Activated T-cell treated with anti-CD3 and anti-CD28 coated beads, Interleukin-2, amount 50 U/mL, for 48 hours (primary cell): ENCODE results near the gene CFAP73.
"Not testable (repeated sequence)": the region's sequence is repeated elsewhere in the genome, so short reads cannot be mapped to it uniquely, and the experiment has no call there.

ENCODE experiments used
- DNase-seq, 2 experiments: peaks; one replicate each; pipeline ENCODE4 v3.0.0-alpha.2; 2020

Gene CFAP73

GRCh38 chr12:113149361-113150150 is at the start of gene CFAP73:
TSS of gene CFAP73 (plus strand) at chr12:113149724. CDS start at chr12:113149858, 134 bp downstream.
- peak in 1 of 2 experiments; percentile 37 for DNase-seq

DNA sequence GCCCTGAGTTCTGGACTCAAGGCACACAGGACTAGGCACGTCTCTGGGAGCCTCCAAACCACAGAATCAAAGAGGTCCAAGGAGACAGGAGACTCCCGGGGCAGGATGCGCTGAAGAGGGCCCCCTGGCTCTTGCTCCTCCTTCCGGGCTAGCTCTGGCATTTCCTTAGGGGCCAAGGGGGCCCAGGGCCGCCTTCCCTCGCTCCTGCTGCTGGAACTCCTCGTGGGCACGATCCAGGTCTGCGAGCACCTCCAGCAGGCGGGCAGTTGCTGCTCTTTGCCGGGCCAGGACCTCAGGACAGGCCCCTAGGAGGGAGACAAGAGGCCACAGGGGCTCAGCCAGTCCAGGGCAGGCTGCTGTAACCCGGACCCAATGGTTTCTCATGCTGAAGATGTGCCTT is 49.8 kb upstream of the CFAP73 start:
- no peak for DNase-seq

- no peak for DNase-seq
These were observed 47.8 kb upstream of the CFAP73 start for GRCh38 chr12:113101751-113102150.

GRCh38 chr12:113102811-113103210 is 46.7 kb upstream of the CFAP73 start:
- no peak for DNase-seq

DNA sequence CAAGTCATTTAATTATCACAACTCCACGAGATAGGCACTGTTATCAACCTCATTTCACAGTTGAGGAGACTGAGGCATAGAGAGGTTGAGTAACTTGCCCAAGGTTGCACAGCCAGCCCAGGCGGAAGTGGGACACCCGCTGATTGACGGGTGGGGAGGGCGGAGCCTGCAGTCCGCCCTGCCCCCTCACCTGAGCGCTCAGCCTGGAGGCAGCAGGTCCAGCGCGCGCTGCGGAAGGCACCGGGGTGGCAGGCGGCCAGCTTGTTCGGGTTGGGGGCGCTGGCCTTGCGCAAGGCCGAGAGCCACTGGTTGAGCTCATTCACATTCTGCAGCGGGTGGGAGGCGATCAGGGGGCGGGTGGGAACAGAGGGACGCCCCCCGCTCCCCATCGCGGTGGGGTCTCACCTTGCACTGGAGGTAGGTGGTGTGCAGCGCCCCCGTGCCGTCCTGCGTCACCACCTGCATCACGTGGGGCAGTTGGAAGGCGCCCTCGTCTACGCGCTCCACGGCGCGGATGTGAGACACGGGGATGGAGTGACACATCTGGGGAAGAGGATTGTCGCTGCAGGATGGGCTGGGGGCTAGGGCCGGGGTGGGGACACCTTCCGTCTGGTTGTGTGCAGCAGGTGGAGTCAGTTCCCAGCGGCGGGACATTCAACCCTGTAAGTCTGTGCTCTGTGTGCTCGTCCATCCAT is 45.6 kb upstream of the CFAP73 start:
- peak; percentile 70 to 80 for DNase-seq

DNA sequence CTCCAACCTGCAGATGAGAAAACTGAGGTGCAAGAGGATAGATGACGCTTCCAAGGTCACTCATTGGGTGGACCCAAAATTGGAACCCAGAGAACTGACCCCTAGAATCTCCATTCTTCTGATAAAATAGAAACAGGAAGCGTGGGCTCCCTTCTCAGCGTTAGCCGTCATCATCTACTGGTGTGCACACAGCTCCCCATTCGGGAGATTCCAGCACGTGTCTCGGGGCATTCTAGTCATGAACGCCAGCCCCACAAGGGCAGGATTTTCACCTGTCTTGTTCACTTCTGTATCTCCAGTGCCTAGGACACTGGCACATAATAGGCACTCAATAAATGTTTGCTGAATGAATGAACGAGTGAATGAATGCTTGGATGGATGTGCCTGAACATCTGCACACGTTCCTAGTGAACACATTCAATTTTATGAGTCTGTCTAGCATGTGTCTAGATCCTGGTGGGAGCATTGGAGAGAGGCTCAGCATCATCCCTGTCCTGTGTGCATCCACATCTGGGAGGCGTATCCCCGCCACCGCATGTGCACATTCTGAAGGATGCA is 44.5 kb upstream of the CFAP73 start:
- DNase-seq = no peak

- no peak for DNase-seq
These were observed 43.8 kb upstream of the CFAP73 start for GRCh38 chr12:113105606-113106271.

- no peak for DNase-seq
These were observed 43.2 kb upstream of the CFAP73 start for GRCh38 chr12:113106361-113106760.

- DNase-seq = no peak
These were observed 41.2 kb upstream of the CFAP73 start for GRCh38 chr12:113108308-113108707.

DNA sequence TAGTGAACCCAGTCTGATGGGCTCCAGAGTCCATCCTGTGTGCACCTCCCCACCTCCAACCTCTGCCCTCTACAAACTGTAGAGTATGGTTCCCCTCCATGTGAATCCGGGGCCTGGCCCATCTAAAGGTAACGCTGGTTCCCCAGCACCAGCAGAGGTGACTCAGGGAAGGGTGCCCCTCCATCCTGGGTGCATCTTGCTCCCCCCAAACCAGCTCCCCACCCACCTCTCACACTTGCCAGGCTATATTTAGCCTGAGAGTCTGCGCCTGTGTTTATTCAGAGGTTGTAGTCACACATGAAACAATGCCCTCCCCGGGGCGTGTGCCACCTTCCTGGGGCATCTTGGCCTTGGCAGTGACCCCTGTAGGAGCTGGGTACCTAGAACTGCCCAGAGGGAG is 40.2 kb upstream of the CFAP73 start:
- no peak for DNase-seq

GRCh38 chr12:113109872-113110599 is 39.5 kb upstream of the CFAP73 start:
- DNase-seq = no peak

DNA sequence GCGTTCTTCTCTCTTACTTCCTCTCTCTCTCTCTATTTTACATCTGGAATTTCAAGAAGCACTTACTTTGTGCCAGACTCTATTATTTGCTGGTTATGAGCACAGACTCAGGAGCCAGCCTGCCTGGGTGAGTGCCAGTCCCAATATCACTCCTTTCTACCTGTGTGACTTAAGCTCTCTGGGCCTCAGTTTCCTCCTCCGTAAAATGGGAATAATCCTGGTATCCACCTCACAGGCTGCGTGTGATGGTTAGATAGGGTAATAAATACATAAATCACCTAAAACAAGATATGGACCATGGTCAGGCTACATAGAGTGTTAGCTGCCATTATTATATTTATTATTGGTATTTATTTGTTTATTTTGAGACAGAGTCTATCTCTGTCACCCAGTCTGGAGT is 38.3 kb upstream of the CFAP73 start:
- no peak for DNase-seq

DNA sequence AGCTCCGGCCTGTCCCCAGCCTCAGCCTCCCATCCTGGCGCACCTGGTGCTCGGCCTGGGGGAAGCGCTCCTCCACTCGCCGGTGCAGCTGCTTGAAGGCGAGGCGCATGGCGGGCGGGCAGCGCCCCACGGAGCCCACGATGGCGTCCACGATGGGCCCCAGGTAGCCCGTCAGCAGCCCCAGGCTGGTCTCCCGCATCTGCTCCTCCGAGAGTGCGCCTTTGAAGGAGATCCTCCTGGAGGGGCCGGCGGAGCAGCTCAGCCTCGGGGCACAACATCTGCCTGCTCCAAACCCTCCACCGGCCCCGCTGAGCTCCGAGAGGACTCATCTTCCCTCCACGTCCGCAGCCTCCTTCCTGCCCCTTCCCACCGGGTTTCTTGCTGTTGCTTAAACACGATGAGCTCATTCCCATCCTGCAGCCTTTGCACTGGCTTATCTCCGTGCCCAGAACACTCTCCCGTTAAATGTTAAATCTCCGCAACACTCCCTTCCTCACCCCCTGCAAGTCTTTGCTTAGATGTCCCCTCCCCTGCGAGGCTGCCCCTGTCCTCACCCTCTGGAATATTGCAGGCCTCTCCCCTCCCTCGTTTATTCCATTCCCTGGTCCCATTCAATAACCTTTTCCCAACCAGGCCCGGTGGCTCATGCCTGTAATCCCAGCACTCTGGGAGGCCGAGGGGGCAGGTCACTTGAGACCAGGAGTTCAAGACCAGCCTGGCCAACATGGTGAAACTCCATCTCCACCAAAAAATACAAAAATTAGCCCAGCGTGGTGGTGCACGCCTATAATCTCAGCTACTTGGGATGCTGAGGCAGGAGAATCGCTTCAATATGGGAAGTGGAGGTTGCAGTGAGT is 37.3 kb upstream of the CFAP73 start:
- DNase-seq = no peak

GRCh38 chr12:113113397-113113796 is 36.1 kb upstream of the CFAP73 start:
- no peak for DNase-seq

DNA sequence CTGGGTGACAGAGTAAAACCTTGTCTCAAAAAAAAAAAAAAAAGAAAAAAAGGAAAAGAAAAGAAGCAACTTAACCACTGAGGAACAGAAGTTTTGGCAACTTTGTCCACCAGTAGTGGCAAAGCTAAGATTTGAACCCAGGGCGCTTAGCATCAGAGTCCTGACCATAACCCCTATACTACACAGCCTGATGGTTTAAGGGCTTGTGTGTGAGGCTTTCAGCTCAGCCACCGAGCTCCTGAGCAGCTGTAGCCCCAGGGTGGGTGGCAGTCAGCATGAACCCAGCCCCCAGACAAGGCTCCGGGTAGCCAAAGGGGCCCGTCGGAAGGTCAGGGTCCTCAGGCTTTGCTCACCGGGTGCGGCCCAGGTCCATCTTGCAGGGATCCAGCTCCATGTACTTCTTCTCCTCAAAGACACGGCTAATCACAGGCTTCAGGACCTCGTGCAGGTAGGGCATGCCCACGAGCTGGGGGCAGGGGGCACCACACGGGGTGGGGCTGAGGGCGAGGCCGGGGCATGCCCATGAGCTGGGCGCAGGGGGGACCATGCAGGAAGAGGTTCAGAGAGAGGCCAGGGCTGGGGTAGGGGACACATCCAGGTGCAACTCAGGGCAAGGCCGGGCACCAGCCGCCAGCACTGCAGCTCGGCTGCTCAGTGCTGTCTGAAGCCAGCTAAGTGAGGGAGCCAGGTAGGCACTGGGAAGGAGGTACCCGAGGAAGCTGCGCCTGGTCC is 34.9 kb upstream of the CFAP73 start:
- no peak for DNase-seq

GRCh38 chr12:113115455-113116126 is 33.9 kb upstream of the CFAP73 start:
- DNase-seq = no peak

DNA sequence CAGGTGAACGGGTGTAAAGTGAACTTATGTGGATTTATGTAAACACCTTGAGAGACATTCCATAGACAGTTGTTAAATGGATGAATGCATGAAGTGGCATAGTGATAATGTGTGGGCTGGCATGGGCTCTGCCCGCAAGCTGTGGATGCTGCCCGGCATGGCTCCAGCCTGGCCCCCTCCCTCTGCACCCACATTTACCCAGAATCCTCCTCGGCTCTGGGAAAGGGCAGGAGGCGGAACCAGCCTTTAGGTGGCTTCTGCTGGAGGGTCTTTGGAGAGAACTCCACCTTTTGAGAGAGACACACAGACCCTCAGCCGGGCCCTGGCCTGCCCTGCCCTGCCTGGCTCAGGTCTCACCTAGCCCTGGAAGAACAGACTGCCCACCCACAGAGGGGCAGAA is 32.6 kb upstream of the CFAP73 start:
- DNase-seq = no peak

- DNase-seq = not testable (repeated sequence)
These were observed 31.8 kb upstream of the CFAP73 start for GRCh38 chr12:113117684-113118083.

- no peak for DNase-seq
These were observed 31.4 kb upstream of the CFAP73 start for GRCh38 chr12:113118142-113118541.

GRCh38 chr12:113119980-113120669 is 29.4 kb upstream of the CFAP73 start:
- no peak for DNase-seq
